CD4-positive, alpha-beta T cell treated with Interleukin-2 at 100 ng/mL for 4 hours (primary cell): Measurements from ENCODE around the gene PGAP6.
"Not testable (repeated sequence)": the region's sequence is repeated elsewhere in the genome, so short reads cannot be mapped to it uniquely, and the experiment has no call there.

Source experiments
- DNase-seq: peaks from one replicate; pipeline ENCODE4 v3.0.0-alpha.2; 2020; ENCODE audit warnings: low spot score

The PGAP6 gene

GRCh38 chr16:379183-379960 is 2.4 kb downstream of the PGAP6 start:
- no peak for DNase-seq

GRCh38 chr16:378821-379182 is 3.0 kb downstream of the PGAP6 start:
- DNase-seq: no peak

- not testable (repeated sequence) for DNase-seq
Observed at GRCh38 chr16:378113-378820, 3.5 kb downstream of the PGAP6 start.

- DNase-seq: no peak
Observed at GRCh38 chr16:377419-377951, 4.3 kb downstream of the PGAP6 start.

GRCh38 chr16:376817-377418 is 4.9 kb downstream of the PGAP6 start:
- DNase-seq: no peak

GRCh38 chr16:375927-376816 is 5.6 kb downstream of the PGAP6 start:
- no peak for DNase-seq

GRCh38 chr16:375212-375611 is 6.6 kb downstream of the PGAP6 start:
- no peak for DNase-seq

GRCh38 chr16:374616-374926 is 7.2 kb downstream of the PGAP6 start:
- no peak for DNase-seq

GRCh38 chr16:373848-374615 is 7.7 kb downstream of the PGAP6 start:
- no peak for DNase-seq

GRCh38 chr16:373020-373598 is 8.7 kb downstream of the PGAP6 start:
- no peak for DNase-seq

- no peak for DNase-seq
Observed at GRCh38 chr16:372302-372983, 9.3 kb downstream of the PGAP6 start.

GRCh38 chr16:371515-372301 is 10.1 kb downstream of the PGAP6 start:
- no peak for DNase-seq

- no peak for DNase-seq
Observed at GRCh38 chr16:370979-371514, 10.7 kb downstream of the PGAP6 start.

- DNase-seq: peak; percentile 95
Observed at GRCh38 chr16:370443-370842, 11.3 kb downstream of the PGAP6 start, which contains the start of gene MRPL28. MRPL28 (minus strand) TSS chr16:370538; CDS start chr16:370218, 320 bp downstream.

- no peak for DNase-seq
Observed at GRCh38 chr16:369866-370436, 11.8 kb downstream of the PGAP6 start.

GRCh38 chr16:369275-369865 is 12.4 kb downstream of the PGAP6 start:
- DNase-seq: no peak

GRCh38 chr16:368388-369158 is 13.2 kb downstream of the PGAP6 start:
- DNase-seq: no peak
